ENCODE data around the gene AIRE. TPM values are rescaled to one million over a fixed set of nuclear protein-coding genes. Genes with fewer than 3 reads are reported as not detected.

The AIRE gene
- total RNA-seq, 4 donors from 2014 or later = not detected

DNA sequence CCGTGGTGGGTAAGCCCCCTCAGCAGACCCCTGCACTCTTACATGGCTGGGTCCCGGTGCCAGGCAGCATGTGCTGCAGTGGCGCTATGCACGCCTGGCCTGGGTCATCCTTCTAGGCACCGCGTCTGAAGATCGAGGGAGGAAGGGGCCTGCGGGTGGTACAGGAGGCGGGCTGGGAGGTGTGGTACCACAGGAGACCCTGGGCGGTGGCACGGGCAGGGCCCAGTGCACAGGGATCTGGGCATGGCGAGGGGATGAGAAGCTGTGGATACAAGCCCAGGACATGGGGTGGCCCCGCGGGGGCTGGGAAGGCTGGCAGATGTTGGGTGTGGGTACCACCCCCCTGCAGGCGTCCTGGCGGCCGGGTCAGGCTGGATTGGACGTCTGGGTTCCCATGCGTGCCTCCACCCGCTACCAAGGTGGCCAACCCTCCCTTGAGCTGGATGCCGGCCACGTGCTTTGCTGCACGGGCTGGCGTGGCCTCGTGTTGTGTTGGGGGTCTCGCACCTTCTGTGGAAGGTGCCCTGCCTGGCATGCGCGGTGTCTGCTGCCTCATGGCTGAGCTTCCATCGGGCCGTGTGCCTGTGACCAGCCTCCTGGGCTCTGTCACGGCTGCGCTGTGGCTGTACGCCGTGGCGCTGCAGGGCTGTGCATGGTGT is 33.9 kb downstream of the AIRE start:
- ATAC-seq = no peak
- Histone ChIP-seq H3K36me3 (no peaks in the 10 kb centered on the region), H3K4me1 (no peaks in the 10 kb centered on the region), H3K9me3 (no peaks in the 10 kb centered on the region), H3K27me3 (no peaks in the 10 kb centered on the region), H3K27ac (no peak overlapping the region), H3K4me3 (no peak overlapping the region)
- intact Hi-C loops (cut with DNase I; ENCODE audit: low total_unique reads) (loop anchor here (10.0 kb wide), 1 partner anchor 55 kb away; no protein-coding TSS in a partner anchor), in situ Hi-C loops (cut with MboI; ENCODE audit: low sequenced_read_pairs in 4 of 4) (no loop called here)
- TF ChIP-seq CTCF (IDR thresholded peaks at IDR 0.05 in 4 of 5, conservative IDR thresholded peaks at IDR 0.05 in 1 of 5) = no peak
- no peak for TF ChIP-seq POLR2A (IDR thresholded peaks at IDR 0.05)
- DNase-seq = no peak

DNA sequence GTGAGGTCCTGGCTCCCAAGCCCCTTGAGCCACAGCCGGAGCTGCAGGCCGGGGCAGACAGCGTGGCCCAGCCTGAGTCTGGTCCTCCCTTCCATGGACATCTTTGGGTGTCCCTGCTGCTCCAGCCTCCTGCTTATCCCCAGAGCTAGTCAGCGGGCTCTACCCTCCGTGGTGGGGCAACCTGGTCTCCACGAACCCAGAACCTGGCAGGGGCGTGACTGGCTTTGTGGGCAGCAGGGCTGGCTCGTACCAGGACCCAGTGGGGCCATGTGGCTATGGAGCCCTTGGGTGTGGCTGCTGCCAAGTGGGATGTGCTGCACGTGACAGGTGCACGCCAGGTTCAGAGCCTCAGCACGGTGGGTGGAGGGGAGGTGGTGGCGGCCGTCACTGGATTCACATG is 35.2 kb downstream of the AIRE start:
- H3K9me3 ChIP-seq = no peaks in the 10 kb centered on the region
- no peaks in the 10 kb centered on the region for H3K27me3 ChIP-seq
- H3K4me3 ChIP-seq = no peak overlapping the region
- H3K36me3 ChIP-seq = no peaks in the 10 kb centered on the region
- H3K4me1 ChIP-seq = no peaks in the 10 kb centered on the region
- no peak for TF ChIP-seq CTCF (IDR thresholded peaks at IDR 0.05 in 4 of 5, conservative IDR thresholded peaks at IDR 0.05 in 1 of 5)
- TF ChIP-seq POLR2A (IDR thresholded peaks at IDR 0.05) = no peak
- ATAC-seq (no peak), DNase-seq (no peak)
- intact Hi-C loops (cut with DNase I; ENCODE audit: low total_unique reads) (no loop called here), in situ Hi-C loops (cut with MboI; ENCODE audit: low sequenced_read_pairs in 4 of 4) (no loop called here)
- H3K27ac ChIP-seq = no peak overlapping the region

DNA sequence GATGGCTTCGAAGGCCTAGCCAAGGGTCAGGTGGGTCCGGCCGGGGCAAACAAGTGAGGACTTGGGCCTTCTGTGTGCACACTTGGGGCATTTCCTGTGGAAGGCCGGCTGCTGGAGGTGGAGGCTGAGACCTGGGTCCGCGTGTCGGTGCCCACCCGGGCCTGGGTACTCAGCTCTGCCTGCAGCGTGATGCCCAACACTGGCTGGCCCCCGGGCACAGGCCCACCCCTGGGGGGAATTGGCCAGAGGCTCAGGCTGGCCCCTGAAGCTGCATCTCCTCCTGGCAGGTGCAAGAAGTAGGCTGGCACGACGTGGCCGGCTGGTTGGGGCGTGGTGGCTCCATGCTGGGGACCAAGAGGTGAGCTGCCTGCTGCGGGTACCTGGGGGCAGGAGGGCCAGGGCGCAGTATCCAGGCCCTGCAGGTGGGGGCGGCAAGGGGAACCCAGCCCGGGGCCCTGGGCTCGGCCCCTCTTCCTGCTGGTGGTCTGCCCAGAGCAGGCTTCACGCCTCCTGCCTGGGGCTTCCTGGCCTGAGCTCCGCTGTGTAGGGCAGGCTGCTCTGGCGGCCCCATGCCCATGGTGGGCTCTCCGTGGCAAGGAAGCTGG is 36.3 kb downstream of the AIRE start:
- Histone ChIP-seq H3K27ac (no peak overlapping the region), H3K4me1 (no peaks in the 10 kb centered on the region), H3K36me3 (no peaks in the 10 kb centered on the region), H3K4me3 (no peak overlapping the region), H3K27me3 (no peaks in the 10 kb centered on the region), H3K9me3 (no peaks in the 10 kb centered on the region)
- intact Hi-C loops (cut with DNase I; ENCODE audit: low total_unique reads) = no loop called here
- in situ Hi-C loops (cut with MboI; ENCODE audit: low sequenced_read_pairs in 4 of 4) = no loop called here
- ATAC-seq (no peak), DNase-seq (no peak)
- TF ChIP-seq CTCF (IDR thresholded peaks at IDR 0.05 in 4 of 5, conservative IDR thresholded peaks at IDR 0.05 in 1 of 5) = no peak
- TF ChIP-seq POLR2A (IDR thresholded peaks at IDR 0.05) = no peak

GRCh38 chr21:44322621-44323325 is 37.1 kb downstream of the AIRE start:
- H3K27me3 ChIP-seq = no peaks in the 10 kb centered on the region
- no peak for ATAC-seq
- TF ChIP-seq CTCF (IDR thresholded peaks at IDR 0.05 in 4 of 5, conservative IDR thresholded peaks at IDR 0.05 in 1 of 5) = no peak
- TF ChIP-seq POLR2A (IDR thresholded peaks at IDR 0.05) = no peak
- no peak for DNase-seq
- H3K9me3 ChIP-seq = no peaks in the 10 kb centered on the region
- no peaks in the 10 kb centered on the region for H3K4me1 ChIP-seq
- no peak overlapping the region for H3K27ac ChIP-seq
- in situ Hi-C loops (cut with MboI; ENCODE audit: low sequenced_read_pairs in 4 of 4) (no loop called here), intact Hi-C loops (cut with DNase I; ENCODE audit: low total_unique reads) (no loop called here)
- H3K36me3 ChIP-seq = no peaks in the 10 kb centered on the region
- H3K4me3 ChIP-seq = no peak overlapping the region

All from gastrocnemius medialis (tissue), 4 donors.